ENCODE data around the gene NTN4. TPM values are rescaled to one million over a fixed set of nuclear protein-coding genes. Genes with fewer than 3 reads are reported as not detected.

The NTN4 gene
- not detected for polyA plus RNA-seq (2013)

GRCh38 chr12:95790033-95790916 is at the start of gene NTN4:
Gene NTN4, minus strand, starts transcription at chr12:95790764. Its CDS starts 455 bp downstream, at chr12:95790309.
- H3K36me3 ChIP-seq (ENCODE audit: control insufficient read depth in 4 of 4, insufficient read depth in 4 of 4, low read length in 3 of 4): no peaks in the 10 kb centered on the region
- 0% methylated on average over 76 of the region's 96 CpGs for WGBS (ENCODE audit: insufficient coverage)
- CTCF ChIA-PET: interaction anchor here (0.7 kb wide), 1 partner anchor 20 kb away, joined by 3 read pairs; no protein-coding TSS in a partner anchor
- no peaks in the 10 kb centered on the region for H3K9me3 ChIP-seq (ENCODE audit: control extremely low read depth in 1 of 5, control insufficient read depth in 4 of 5, insufficient read depth in 2 of 5, low read depth in 1 of 5, low read length in 4 of 5)
- no peak within 1 kb of the TSS for H3K27ac ChIP-seq (ENCODE audit: insufficient read depth in 1 of 2, low read depth in 1 of 2, low read length in 2 of 2, poor library complexity in 1 of 2, severe bottlenecking in 2 of 2)
- peak in 2 of 3 donors; percentile 31 to 46 for DNase-seq
- H3K4me3 ChIP-seq (ENCODE audit: control insufficient read depth in 1 of 7, extremely low read depth in 1 of 7, insufficient read depth in 4 of 7, low read depth in 2 of 7, low read length in 6 of 7): peak within 1 kb of the TSS; percentile 18 to 68 (median 63)
- POLR2A ChIA-PET: no interaction called here
- H3K27me3 ChIP-seq (replicated peaks in 2 of 5; ENCODE audit: control insufficient read depth in 4 of 5, insufficient read depth in 5 of 5, low read length in 4 of 5): peaks cover 41 to 88% (median 44%) of the 10 kb centered on the region in 5 experiments
- H3K4me1 ChIP-seq (ENCODE audit: control extremely low read depth in 1 of 4, control insufficient read depth in 4 of 4, insufficient read depth in 4 of 4, low read length in 3 of 4): peaks cover 0 to 22% (median 10%) of the 10 kb centered on the region in 4 experiments

GRCh38 chr12:95838125-95838524 is 47.6 kb upstream of the NTN4 start:
- Histone ChIP-seq H3K4me1 (ENCODE audit: control extremely low read depth in 1 of 4, control insufficient read depth in 4 of 4, insufficient read depth in 4 of 4, low read length in 3 of 4) (peaks cover 0 to 7% (median 0%) of the 10 kb centered on the region in 4 experiments), H3K27me3 (replicated peaks in 2 of 5; ENCODE audit: control insufficient read depth in 4 of 5, insufficient read depth in 5 of 5, low read length in 4 of 5) (peaks cover 1 to 30% (median 4%) of the 10 kb centered on the region in 5 experiments), H3K9me3 (ENCODE audit: control extremely low read depth in 1 of 5, control insufficient read depth in 4 of 5, insufficient read depth in 2 of 5, low read depth in 1 of 5, low read length in 4 of 5) (peaks cover 0 to under 1% (median 0%) of the 10 kb centered on the region in 5 experiments), H3K36me3 (ENCODE audit: control insufficient read depth in 4 of 4, insufficient read depth in 4 of 4, low read length in 3 of 4) (no peaks in the 10 kb centered on the region), H3K27ac (ENCODE audit: insufficient read depth in 1 of 2, low read depth in 1 of 2, low read length in 2 of 2, poor library complexity in 1 of 2, severe bottlenecking in 2 of 2) (no peak overlapping the region), H3K4me3 (ENCODE audit: control insufficient read depth in 1 of 7, extremely low read depth in 1 of 7, insufficient read depth in 4 of 7, low read depth in 2 of 7, low read length in 6 of 7) (peak overlapping the region in 1 of 7 experiments; percentile 16)
- CTCF ChIA-PET: no interaction called here
- DNase-seq: peak in 2 of 3 donors; percentile 50 to 56
- POLR2A ChIA-PET: no interaction called here
- 18% methylated on average over 8 of the region's 11 CpGs for WGBS (ENCODE audit: insufficient coverage)

DNA sequence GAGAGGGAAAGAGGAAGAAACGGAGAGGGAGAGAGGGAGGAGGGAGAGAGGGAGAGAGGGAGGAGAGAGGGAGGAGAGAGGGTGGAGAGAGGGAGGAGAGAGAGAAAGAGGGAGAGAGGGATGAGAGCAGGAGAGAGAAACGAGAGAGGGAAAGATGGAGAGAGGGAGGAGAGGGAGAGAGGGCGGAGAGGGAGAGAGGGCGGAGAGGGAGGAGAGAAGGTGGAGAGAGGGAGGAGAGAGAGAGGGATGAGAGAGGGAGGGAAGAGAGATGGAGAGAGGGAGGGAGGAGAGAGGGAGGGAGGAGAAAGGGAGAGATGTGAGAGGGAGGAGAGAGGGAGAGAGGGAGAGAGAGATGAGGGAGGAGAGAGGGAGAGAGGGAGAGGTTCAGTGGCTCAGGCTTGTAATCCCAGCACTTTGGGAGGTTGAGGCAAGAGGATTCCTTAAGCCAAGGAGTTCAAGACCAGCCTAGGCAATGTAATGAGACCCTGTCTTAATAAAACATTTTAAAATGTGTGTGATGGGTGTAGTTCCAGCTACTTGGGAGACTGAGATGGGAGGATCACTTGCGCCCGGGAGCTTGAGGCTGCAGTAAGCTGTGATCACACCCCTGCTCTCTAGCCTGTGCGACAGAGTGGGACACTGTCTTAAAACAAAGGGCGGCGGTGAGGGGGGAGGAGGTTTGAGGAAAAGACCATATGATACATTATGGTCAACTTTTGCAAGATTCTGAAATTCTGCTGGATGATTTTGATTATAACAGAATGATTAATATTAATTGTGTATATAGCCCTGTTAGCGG is 46.9 kb upstream of the NTN4 start:
- 78% methylated on average over 8 of the region's 10 CpGs for WGBS (ENCODE audit: insufficient coverage)
- ChIA-PET POLR2A (no interaction called here), CTCF (no interaction called here)
- no peak overlapping the region for H3K27ac ChIP-seq (ENCODE audit: insufficient read depth in 1 of 2, low read depth in 1 of 2, low read length in 2 of 2, poor library complexity in 1 of 2, severe bottlenecking in 2 of 2)
- peaks cover 1 to 23% (median 6%) of the 10 kb centered on the region in 5 experiments for H3K27me3 ChIP-seq (replicated peaks in 2 of 5; ENCODE audit: control insufficient read depth in 4 of 5, insufficient read depth in 5 of 5, low read length in 4 of 5)
- H3K4me1 ChIP-seq (ENCODE audit: control extremely low read depth in 1 of 4, control insufficient read depth in 4 of 4, insufficient read depth in 4 of 4, low read length in 3 of 4): peaks cover 0 to 7% (median 0%) of the 10 kb centered on the region in 4 experiments
- H3K36me3 ChIP-seq (ENCODE audit: control insufficient read depth in 4 of 4, insufficient read depth in 4 of 4, low read length in 3 of 4): no peaks in the 10 kb centered on the region
- H3K4me3 ChIP-seq (ENCODE audit: control insufficient read depth in 1 of 7, extremely low read depth in 1 of 7, insufficient read depth in 4 of 7, low read depth in 2 of 7, low read length in 6 of 7): no peak overlapping the region
- H3K9me3 ChIP-seq (ENCODE audit: control extremely low read depth in 1 of 5, control insufficient read depth in 4 of 5, insufficient read depth in 2 of 5, low read depth in 1 of 5, low read length in 4 of 5): no peaks in the 10 kb centered on the region
- DNase-seq: no peak

GRCh38 chr12:95836630-95837239 is 46.2 kb upstream of the NTN4 start:
- WGBS (ENCODE audit: insufficient coverage): 0% methylated on average over 1 of the region's 1 CpG
- Histone ChIP-seq H3K4me3 (ENCODE audit: control insufficient read depth in 1 of 7, extremely low read depth in 1 of 7, insufficient read depth in 4 of 7, low read depth in 2 of 7, low read length in 6 of 7) (no peak overlapping the region), H3K36me3 (ENCODE audit: control insufficient read depth in 4 of 4, insufficient read depth in 4 of 4, low read length in 3 of 4) (no peaks in the 10 kb centered on the region), H3K27ac (ENCODE audit: insufficient read depth in 1 of 2, low read depth in 1 of 2, low read length in 2 of 2, poor library complexity in 1 of 2, severe bottlenecking in 2 of 2) (no peak overlapping the region), H3K4me1 (ENCODE audit: control extremely low read depth in 1 of 4, control insufficient read depth in 4 of 4, insufficient read depth in 4 of 4, low read length in 3 of 4) (peaks cover 0 to 7% (median 0%) of the 10 kb centered on the region in 4 experiments), H3K9me3 (ENCODE audit: control extremely low read depth in 1 of 5, control insufficient read depth in 4 of 5, insufficient read depth in 2 of 5, low read depth in 1 of 5, low read length in 4 of 5) (no peaks in the 10 kb centered on the region), H3K27me3 (replicated peaks in 2 of 5; ENCODE audit: control insufficient read depth in 4 of 5, insufficient read depth in 5 of 5, low read length in 4 of 5) (peaks cover 1 to 22% (median 6%) of the 10 kb centered on the region in 5 experiments)
- ChIA-PET CTCF (no interaction called here), POLR2A (no interaction called here)
- DNase-seq: no peak

DNA sequence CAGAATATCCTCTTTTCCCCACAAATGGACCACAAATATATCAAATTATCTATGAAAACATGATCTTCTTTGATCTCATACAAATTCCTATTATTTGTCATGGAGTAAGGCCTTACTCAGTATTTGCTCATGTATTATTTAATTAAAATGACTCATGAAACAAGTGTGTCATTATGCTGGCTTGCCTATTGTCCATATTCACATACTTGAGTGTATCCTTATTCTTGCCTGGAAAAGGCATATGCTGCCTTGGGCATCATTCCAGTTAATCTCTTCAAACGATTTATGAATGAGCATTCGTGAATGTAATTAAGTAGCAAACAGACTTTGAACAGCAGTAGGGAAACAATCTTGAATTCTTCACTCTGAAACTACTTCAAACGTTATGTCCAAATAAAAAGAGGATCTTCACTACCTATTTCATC is 45.6 kb upstream of the NTN4 start:
- Histone ChIP-seq H3K27me3 (replicated peaks in 2 of 5; ENCODE audit: control insufficient read depth in 4 of 5, insufficient read depth in 5 of 5, low read length in 4 of 5) (peaks cover 1 to 22% (median 6%) of the 10 kb centered on the region in 5 experiments), H3K4me3 (ENCODE audit: control insufficient read depth in 1 of 7, extremely low read depth in 1 of 7, insufficient read depth in 4 of 7, low read depth in 2 of 7, low read length in 6 of 7) (no peak overlapping the region), H3K4me1 (ENCODE audit: control extremely low read depth in 1 of 4, control insufficient read depth in 4 of 4, insufficient read depth in 4 of 4, low read length in 3 of 4) (peaks cover 0 to 7% (median 0%) of the 10 kb centered on the region in 4 experiments), H3K36me3 (ENCODE audit: control insufficient read depth in 4 of 4, insufficient read depth in 4 of 4, low read length in 3 of 4) (no peaks in the 10 kb centered on the region), H3K9me3 (ENCODE audit: control extremely low read depth in 1 of 5, control insufficient read depth in 4 of 5, insufficient read depth in 2 of 5, low read depth in 1 of 5, low read length in 4 of 5) (no peaks in the 10 kb centered on the region), H3K27ac (ENCODE audit: insufficient read depth in 1 of 2, low read depth in 1 of 2, low read length in 2 of 2, poor library complexity in 1 of 2, severe bottlenecking in 2 of 2) (no peak overlapping the region)
- CTCF ChIA-PET: no interaction called here
- POLR2A ChIA-PET: no interaction called here
- no peak for DNase-seq
- WGBS (ENCODE audit: insufficient coverage): 84% methylated on average over 3 of the region's 3 CpGs

DNA sequence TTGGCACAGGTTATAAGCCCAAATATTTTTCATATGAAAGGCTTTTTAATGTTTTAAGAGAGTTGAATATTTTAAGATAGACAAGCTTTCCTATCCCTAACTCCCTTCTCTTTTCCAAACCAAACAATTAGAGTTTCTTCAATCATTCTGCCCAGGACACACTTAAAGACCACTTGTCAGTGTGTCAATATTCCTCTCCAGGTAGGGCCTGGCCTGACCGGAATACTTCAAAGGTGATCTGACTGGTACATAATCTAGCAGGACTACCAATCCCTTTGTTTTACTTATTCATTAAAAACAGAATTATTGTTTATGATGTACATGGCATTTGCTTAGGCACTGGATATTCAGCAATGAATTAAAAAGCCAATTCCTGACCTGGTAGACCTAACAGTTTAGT is 44.0 kb upstream of the NTN4 start:
- peaks cover 0 to 7% (median 0%) of the 10 kb centered on the region in 4 experiments for H3K4me1 ChIP-seq (ENCODE audit: control extremely low read depth in 1 of 4, control insufficient read depth in 4 of 4, insufficient read depth in 4 of 4, low read length in 3 of 4)
- no peak overlapping the region for H3K4me3 ChIP-seq (ENCODE audit: control insufficient read depth in 1 of 7, extremely low read depth in 1 of 7, insufficient read depth in 4 of 7, low read depth in 2 of 7, low read length in 6 of 7)
- H3K27me3 ChIP-seq (replicated peaks in 2 of 5; ENCODE audit: control insufficient read depth in 4 of 5, insufficient read depth in 5 of 5, low read length in 4 of 5): peaks cover 4 to 22% (median 6%) of the 10 kb centered on the region in 5 experiments
- DNase-seq: no peak
- no CpG with 5 or more reads among the region's 1 CpG for WGBS (ENCODE audit: insufficient coverage)
- CTCF ChIA-PET: no interaction called here
- H3K9me3 ChIP-seq (ENCODE audit: control extremely low read depth in 1 of 5, control insufficient read depth in 4 of 5, insufficient read depth in 2 of 5, low read depth in 1 of 5, low read length in 4 of 5): no peaks in the 10 kb centered on the region
- POLR2A ChIA-PET: no interaction called here
- H3K36me3 ChIP-seq (ENCODE audit: control insufficient read depth in 4 of 4, insufficient read depth in 4 of 4, low read length in 3 of 4): no peaks in the 10 kb centered on the region
- no peak overlapping the region for H3K27ac ChIP-seq (ENCODE audit: insufficient read depth in 1 of 2, low read depth in 1 of 2, low read length in 2 of 2, poor library complexity in 1 of 2, severe bottlenecking in 2 of 2)
